Kidney epithelial cell (primary cell): ENCODE data around the gene CACTIN. TPM values are rescaled to one million over a fixed set of nuclear protein-coding genes. Genes with fewer than 3 reads are reported as not detected.

Experiments used
- DNase-seq: peaks from one replicate; pipeline ENCODE4 v3.0.0-alpha.2; 2010; ENCODE audit warnings: low read depth
- H3K27me3 ChIP-seq: 2 replicates; pipeline ENCODE4 v1.6.0; 2011; ENCODE audit warnings: low read length; ENCODE audit not compliant: control insufficient read depth, insufficient read depth
- H3K36me3 ChIP-seq: 2 replicates; pipeline ENCODE4 v1.5.1; 2011; ENCODE audit warnings: low read length; ENCODE audit not compliant: control insufficient read depth, insufficient read depth
- H3K4me3 ChIP-seq: 2 replicates; pipeline ENCODE4 v1.5.1; 2011; ENCODE audit warnings: low read depth, mild to moderate bottlenecking, control low read depth, low read length
- CTCF ChIP-seq: IDR thresholded peaks from 2 replicates; pipeline ENCODE4 v1.5.1; 2011; ENCODE audit warnings: mild to moderate bottlenecking, moderate library complexity, low read length, control low read depth, inconsistent platforms; ENCODE audit not compliant: insufficient read depth, poor library complexity, severe bottlenecking
- total RNA-seq: library from RNA; depleted of rRNA; stranded (reverse); fragments of >200 nt; gene quantifications from 2 replicates; pipeline ENCODE4 v1.2.3, GENCODE V29; 2015

The CACTIN gene
- total RNA-seq, 1 donor from 2014 or later = 46.6 TPM

GRCh38 chr19:3604987-3605343 lies 21.6 kb downstream of the CACTIN start:
- H3K27me3 ChIP-seq = no peaks in the 10 kb centered on the region
- DNase-seq = no peak
- no peak overlapping the region for H3K4me3 ChIP-seq
- H3K36me3 ChIP-seq = no peaks in the 10 kb centered on the region
- TF ChIP-seq CTCF = no peak

DNA sequence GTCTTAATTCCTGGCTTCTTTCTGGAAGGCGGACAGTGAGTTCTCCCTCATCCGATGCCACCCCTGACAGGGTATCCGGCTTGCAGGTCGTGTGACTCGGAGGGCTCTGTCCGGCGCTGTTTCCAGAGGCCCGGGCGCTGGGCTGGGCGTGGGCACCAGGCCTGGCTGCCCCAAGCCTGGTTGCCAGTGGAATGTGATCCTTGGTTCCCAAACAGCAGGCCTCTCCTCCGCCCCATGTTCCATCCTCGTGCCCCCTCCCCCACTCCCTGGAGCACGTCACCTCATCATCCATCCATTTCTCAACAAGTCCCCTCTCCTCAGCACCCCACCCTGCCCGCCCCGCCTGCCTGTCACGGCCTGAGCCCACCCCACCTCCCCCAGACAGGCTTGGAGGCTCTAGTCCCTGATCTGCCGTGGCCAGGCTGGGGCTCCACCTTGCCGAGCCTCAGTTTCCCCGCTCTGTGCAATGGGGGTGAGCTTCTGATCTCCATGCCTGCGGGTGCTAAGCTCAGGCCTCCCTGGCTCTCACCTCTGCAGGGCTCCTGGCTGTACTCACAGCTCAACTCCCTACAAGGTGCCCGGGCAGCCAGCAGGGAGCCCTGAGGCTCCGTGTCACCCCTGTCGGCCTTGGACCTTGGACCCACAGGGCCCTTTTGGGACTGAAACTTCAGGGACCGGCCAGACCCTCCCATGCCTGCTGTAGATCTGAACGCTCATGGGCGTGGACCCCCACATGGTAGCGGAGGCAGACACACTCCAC lies 22.2 kb downstream of the CACTIN start:
- H3K4me3 ChIP-seq = no peak overlapping the region
- DNase-seq = no peak
- no peak for TF ChIP-seq CTCF
- H3K36me3 ChIP-seq = no peaks in the 10 kb centered on the region
- no peaks in the 10 kb centered on the region for H3K27me3 ChIP-seq

GRCh38 chr19:3603121-3603811 lies 23.3 kb downstream of the CACTIN start:
- Histone ChIP-seq H3K27me3 (no peaks in the 10 kb centered on the region), H3K36me3 (no peaks in the 10 kb centered on the region), H3K4me3 (no peak overlapping the region)
- TF ChIP-seq CTCF = no peak
- no peak for DNase-seq

DNA sequence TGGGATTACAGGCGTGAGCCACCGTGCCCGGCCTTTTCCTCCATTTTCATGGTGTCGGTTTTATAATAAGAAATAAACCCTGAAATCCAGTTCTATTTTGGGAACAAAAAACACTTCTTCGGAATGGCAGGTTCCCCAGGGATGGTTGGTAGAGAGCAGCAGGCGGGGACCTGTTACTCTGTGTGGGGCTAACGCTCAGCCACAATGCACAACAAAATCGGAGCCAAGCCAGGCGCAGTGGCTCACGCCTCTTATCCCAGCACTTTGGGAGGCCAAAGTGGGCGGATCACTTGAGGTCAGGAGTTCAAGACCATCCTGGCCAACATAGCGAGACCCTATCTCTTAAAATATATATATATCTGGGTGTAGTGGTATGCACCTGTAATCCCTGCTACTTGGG lies 25.6 kb downstream of the CACTIN start:
- no peaks in the 10 kb centered on the region for H3K27me3 ChIP-seq
- no peak for TF ChIP-seq CTCF
- no peak overlapping the region for H3K4me3 ChIP-seq
- DNase-seq = no peak
- H3K36me3 ChIP-seq = no peaks in the 10 kb centered on the region

GRCh38 chr19:3599776-3600187 lies 26.8 kb downstream of the CACTIN start:
- Histone ChIP-seq H3K4me3 (no peak overlapping the region), H3K36me3 (no peaks in the 10 kb centered on the region), H3K27me3 (peaks cover 3% of the 10 kb centered on the region)
- no peak for DNase-seq
- no peak for TF ChIP-seq CTCF

- DNase-seq = no peak
Measured at GRCh38 chr19:3595521-3596061, 31.0 kb downstream of the CACTIN start.

More at GRCh38 chr19:3595521-3596061, 31.0 kb downstream of the CACTIN start:
- no peaks in the 10 kb centered on the region for H3K36me3 ChIP-seq
- no peak for TF ChIP-seq CTCF
- peaks cover 11% of the 10 kb centered on the region for H3K27me3 ChIP-seq
- no peak overlapping the region for H3K4me3 ChIP-seq
